Hematopoietic multipotent progenitor cell treated with erythropoietin and hydrocortisone succinate and interleukin-3 and kit ligand, for 17 days (in vitro differentiated cells): ENCODE measurements around the gene PNLIPRP3.

Source experiments
- DNase-seq: peaks from one replicate; pipeline ENCODE4 v3.0.0-alpha.2; 2015; ENCODE audit warnings: low spot score

PNLIPRP3 gene

DNA sequence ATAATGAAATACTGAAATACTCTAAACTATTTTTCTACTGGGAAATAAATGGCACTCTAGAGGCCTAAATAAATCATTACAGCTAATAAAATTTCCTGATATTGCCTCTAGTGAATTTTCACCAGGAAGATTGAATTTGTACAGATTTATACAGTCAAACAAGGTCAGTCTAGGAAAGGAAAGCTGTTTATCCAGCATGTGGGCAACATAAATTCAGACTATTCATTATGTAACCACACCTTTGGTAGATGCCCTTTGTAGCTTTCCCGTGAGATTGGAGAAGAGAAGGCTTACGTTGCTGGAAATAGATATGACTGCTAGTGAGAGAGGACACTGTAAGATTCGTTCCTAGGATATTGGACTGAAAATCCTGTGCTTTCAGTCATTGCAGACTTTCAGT, 82.9 kb downstream of the PNLIPRP3 start:
- no peak for DNase-seq

DNA sequence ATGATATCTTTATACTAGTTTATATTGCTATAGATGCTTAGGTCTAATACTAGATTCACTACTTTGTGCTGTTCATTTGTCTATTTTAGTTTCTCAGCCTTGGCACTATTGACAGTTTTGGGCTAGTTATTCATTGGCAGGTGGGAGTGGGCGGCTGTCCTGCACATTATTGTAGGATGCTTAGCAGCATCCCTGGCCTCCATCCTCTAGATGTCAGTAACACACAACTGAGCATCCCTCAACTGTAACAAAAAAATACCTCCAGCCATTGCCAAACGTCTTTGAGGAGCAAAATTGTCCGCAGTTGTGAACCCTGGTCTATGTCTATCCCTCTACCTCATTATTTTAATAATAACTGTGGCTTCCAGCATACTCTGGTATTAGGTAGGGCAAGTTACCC, 83.7 kb downstream of the PNLIPRP3 start:
- no peak for DNase-seq

GRCh38 chr10:116521424-116522290, 94.0 kb downstream of the PNLIPRP3 start:
- peak; percentile 25 for DNase-seq

DNA sequence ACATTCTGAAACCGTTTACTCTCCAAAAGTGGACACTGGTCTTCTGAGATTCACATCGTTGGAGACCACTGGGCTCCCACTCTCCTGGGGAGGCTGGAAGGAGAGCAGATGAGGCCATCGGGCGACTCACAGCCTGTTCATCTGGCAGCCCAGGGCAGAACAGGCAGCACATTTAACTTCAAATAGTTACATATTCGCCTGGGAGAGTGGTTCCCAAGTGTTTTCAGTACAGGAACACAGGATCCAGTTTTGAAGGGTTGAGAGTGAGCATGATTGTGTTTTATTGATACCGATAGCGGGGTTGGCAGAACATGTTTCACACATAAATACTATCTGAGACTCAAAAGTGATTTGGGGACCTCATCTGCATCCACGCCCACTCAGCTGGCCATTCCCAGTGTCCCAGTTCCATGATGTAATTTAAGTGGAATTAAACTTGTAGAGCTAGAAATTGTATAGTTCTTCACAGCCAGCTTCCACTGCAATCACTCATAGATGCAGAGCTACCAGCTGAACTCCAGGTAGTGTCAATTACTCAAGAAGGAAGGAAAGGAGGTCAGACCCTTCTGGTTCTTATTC, 95.2 kb downstream of the PNLIPRP3 start:
- DNase-seq, result no peak

DNA sequence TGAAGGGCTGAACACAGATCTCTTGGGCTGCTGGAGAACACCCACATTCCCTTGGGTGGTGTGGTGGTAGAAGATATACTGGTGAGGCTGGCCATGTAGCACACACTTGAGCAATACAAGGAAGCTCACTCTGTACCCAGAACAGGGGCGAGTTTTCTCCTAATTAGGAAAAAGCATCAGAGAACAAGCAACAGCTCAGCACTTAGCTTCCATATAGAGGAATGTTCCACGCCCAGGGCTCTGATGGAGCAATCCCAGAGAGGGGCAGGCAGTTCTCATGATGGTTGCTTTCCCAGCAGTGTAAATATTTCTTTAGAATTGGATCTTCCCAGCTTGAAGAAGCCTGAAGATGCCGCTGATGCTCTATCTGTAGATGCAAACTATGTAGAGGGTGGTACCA, 97.1 kb downstream of the PNLIPRP3 start:
- no peak for DNase-seq

GRCh38 chr10:116526219-116526618, 98.6 kb downstream of the PNLIPRP3 start:
- DNase-seq, result no peak
